GM18505 (cell line): ENCODE results near the gene YWHAG.
"Not testable (repeated sequence)": the region's sequence is repeated elsewhere in the genome, so short reads cannot be mapped to it uniquely, and the experiment has no call there.

Experiments
- ATAC-seq: cut with Tn5 transposase; IDR thresholded peaks from one replicate; pipeline ENCODE4 v1.9.1; 2021; ENCODE audit not compliant: unreplicated experiment
- POLR2A ChIP-seq: IDR thresholded peaks from 4 replicates; pipeline ENCODE4 v1.6.1; 2011; ENCODE audit warnings: borderline replicate concordance; ENCODE audit not compliant: insufficient read depth, insufficient read length; ENCODE audit errors: extremely low read depth

The YWHAG gene

GRCh38 chr7:76352193-76352592 lies 6.6 kb downstream of the YWHAG start:
- no peak for ATAC-seq
- TF ChIP-seq POLR2A = no peak

GRCh38 chr7:76351372-76351771 lies 7.4 kb downstream of the YWHAG start:
- no peak for TF ChIP-seq POLR2A
- ATAC-seq = no peak

- TF ChIP-seq POLR2A = no peak
- no peak for ATAC-seq
Observed at GRCh38 chr7:76349313-76349885, 9.4 kb downstream of the YWHAG start.

GRCh38 chr7:76347710-76348109 lies 11.1 kb downstream of the YWHAG start:
- TF ChIP-seq POLR2A = no peak
- ATAC-seq = no peak

- no peak for ATAC-seq
- no peak for TF ChIP-seq POLR2A
Observed at GRCh38 chr7:76346778-76347177, 12.0 kb downstream of the YWHAG start.

- ATAC-seq = no peak
Observed at GRCh38 chr7:76346097-76346496, 12.7 kb downstream of the YWHAG start.

GRCh38 chr7:76343931-76344321 lies 14.9 kb downstream of the YWHAG start:
- no peak for TF ChIP-seq POLR2A
- no peak for ATAC-seq

More at GRCh38 chr7:76346097-76346496, 12.7 kb downstream of the YWHAG start:
- no peak for TF ChIP-seq POLR2A

GRCh38 chr7:76343294-76343930 lies 15.4 kb downstream of the YWHAG start:
- ATAC-seq = no peak
- TF ChIP-seq POLR2A = no peak

- TF ChIP-seq POLR2A = no peak
- ATAC-seq = no peak
Observed at GRCh38 chr7:76342222-76342621, 16.6 kb downstream of the YWHAG start.

- ATAC-seq = no peak
- no peak for TF ChIP-seq POLR2A
Observed at GRCh38 chr7:76340617-76341131, 18.1 kb downstream of the YWHAG start.

- TF ChIP-seq POLR2A = no peak
- no peak for ATAC-seq
Observed at GRCh38 chr7:76338298-76339084, 20.3 kb downstream of the YWHAG start.

GRCh38 chr7:76337147-76337546 lies 21.6 kb downstream of the YWHAG start:
- TF ChIP-seq POLR2A = no peak
- no peak for ATAC-seq

GRCh38 chr7:76336094-76336493 lies 22.7 kb downstream of the YWHAG start:
- TF ChIP-seq POLR2A = no peak
- no peak for ATAC-seq

- ATAC-seq = not testable (repeated sequence)
Observed at GRCh38 chr7:76335417-76335816, 23.4 kb downstream of the YWHAG start.

GRCh38 chr7:76334320-76334967 lies 24.3 kb downstream of the YWHAG start:
- no peak for TF ChIP-seq POLR2A
- no peak for ATAC-seq
